ENCODE measurements around the gene RHOT2. TPM values are rescaled to one million over a fixed set of nuclear protein-coding genes. Genes with fewer than 3 reads are reported as not detected.

The RHOT2 gene
- total and polyA plus RNA-seq, 9 of the 15 experiments (the other 6 are each of a cell fraction or from before 2014, with no cell fraction given) = 5.0 to 373 (median 112) TPM

GRCh38 chr16:683396-684070 lies 15.6 kb downstream of the RHOT2 start (continued):
- TF ChIP-seq, protein P1, sequence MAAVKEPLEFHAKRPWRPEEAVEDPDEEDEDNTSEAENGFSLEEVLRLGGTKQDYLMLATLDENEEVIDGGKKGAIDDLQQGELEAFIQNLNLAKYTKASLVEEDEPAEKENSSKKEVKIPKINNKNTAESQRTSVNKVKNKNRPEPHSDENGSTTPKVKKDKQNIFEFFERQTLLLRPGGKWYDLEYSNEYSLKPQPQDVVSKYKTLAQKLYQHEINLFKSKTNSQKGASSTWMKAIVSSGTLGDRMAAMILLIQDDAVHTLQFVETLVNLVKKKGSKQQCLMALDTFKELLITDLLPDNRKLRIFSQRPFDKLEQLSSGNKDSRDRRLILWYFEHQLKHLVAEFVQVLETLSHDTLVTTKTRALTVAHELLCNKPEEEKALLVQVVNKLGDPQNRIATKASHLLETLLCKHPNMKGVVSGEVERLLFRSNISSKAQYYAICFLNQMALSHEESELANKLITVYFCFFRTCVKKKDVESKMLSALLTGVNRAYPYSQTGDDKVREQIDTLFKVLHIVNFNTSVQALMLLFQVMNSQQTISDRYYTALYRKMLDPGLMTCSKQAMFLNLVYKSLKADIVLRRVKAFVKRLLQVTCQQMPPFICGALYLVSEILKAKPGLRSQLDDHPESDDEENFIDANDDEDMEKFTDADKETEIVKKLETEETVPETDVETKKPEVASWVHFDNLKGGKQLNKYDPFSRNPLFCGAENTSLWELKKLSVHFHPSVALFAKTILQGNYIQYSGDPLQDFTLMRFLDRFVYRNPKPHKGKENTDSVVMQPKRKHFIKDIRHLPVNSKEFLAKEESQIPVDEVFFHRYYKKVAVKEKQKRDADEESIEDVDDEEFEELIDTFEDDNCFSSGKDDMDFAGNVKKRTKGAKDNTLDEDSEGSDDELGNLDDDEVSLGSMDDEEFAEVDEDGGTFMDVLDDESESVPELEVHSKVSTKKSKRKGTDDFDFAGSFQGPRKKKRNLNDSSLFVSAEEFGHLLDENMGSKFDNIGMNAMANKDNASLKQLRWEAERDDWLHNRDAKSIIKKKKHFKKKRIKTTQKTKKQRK (IDR thresholded peaks at IDR 0.05; ENCODE audit: borderline replicate concordance, low read depth, low read length) = no peak
- TF ChIP-seq THAP7 (CRISPR knock-in tag; IDR thresholded peaks at IDR 0.05) (no peak; the same call in 1 of the 2 replicates), MITF (IDR thresholded peaks at IDR 0.05) (no peak), FOXA3 (CRISPR knock-in tag; conservative IDR thresholded peaks at IDR 0.05 in 1 of 2, IDR thresholded peaks at IDR 0.05 in 1 of 2) (0 out of 4 replicates have a peak, but pooled peaks of 1 of the 2 experiments have one; percentile 14), PRMT5 (CRISPR knock-in tag; IDR thresholded peaks at IDR 0.05) (0 out of 2 replicates have a peak, but pooled peaks have one; percentile 18), MYC (IDR thresholded peaks at IDR 0.05; ENCODE audit: low read depth, low read length) (no peak), MYC (CRISPR knock-in tag; IDR thresholded peaks at IDR 0.05; ENCODE audit: borderline replicate concordance, low read depth) (0 out of 2 replicates have a peak, but pooled peaks have one; percentile 25), PKNOX1 (IDR thresholded peaks at IDR 0.05) (no peak), POU5F1 (IDR thresholded peaks at IDR 0.05; ENCODE audit: borderline replicate concordance, low read depth, low read length, partially characterized antibody) (no peak), ZNF583 (CRISPR knock-in tag; IDR thresholded peaks at IDR 0.05) (no peak), RCOR1 (IDR thresholded peaks at IDR 0.05; ENCODE audit: borderline replicate concordance in 1 of 2, low read depth in 2 of 2, low read length in 2 of 2) (no peak), ZNF121 (CRISPR knock-in tag; conservative IDR thresholded peaks at IDR 0.05) (no peak), RFX7 (CRISPR knock-in tag; IDR thresholded peaks at IDR 0.05) (no peak), ZBED1 (IDR thresholded peaks at IDR 0.05) (0 out of 2 replicates have a peak, but pooled peaks have one; percentile 20), TGIF2 (CRISPR knock-in tag; IDR thresholded peaks at IDR 0.05) (no peak), RAD51 (IDR thresholded peaks at IDR 0.05; ENCODE audit: borderline replicate concordance, low read depth) (no peak), SETDB1 (IDR thresholded peaks at IDR 0.05; ENCODE audit: low read length) (no peak), EGR1 (conservative IDR thresholded peaks at IDR 0.05) (peak; percentile 89), ZNF778 (CRISPR knock-in tag; IDR thresholded peaks at IDR 0.05) (no peak), HNRNPUL1 (IDR thresholded peaks at IDR 0.05; ENCODE audit: low read length) (no peak)
- TF ChIP-seq, protein P2, sequence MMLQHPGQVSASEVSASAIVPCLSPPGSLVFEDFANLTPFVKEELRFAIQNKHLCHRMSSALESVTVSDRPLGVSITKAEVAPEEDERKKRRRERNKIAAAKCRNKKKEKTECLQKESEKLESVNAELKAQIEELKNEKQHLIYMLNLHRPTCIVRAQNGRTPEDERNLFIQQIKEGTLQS (IDR thresholded peaks at IDR 0.05) = no peak
- TF ChIP-seq, protein P2 (CRISPR knock-in tag; conservative IDR thresholded peaks at IDR 0.05) = no peak

All from K562 (cell line).